ENCODE results near the gene KCND2.
A peak's percentile ranks its signal among the peaks of the same experiment; 100 is the strongest.

The KCND2 gene

DNA sequence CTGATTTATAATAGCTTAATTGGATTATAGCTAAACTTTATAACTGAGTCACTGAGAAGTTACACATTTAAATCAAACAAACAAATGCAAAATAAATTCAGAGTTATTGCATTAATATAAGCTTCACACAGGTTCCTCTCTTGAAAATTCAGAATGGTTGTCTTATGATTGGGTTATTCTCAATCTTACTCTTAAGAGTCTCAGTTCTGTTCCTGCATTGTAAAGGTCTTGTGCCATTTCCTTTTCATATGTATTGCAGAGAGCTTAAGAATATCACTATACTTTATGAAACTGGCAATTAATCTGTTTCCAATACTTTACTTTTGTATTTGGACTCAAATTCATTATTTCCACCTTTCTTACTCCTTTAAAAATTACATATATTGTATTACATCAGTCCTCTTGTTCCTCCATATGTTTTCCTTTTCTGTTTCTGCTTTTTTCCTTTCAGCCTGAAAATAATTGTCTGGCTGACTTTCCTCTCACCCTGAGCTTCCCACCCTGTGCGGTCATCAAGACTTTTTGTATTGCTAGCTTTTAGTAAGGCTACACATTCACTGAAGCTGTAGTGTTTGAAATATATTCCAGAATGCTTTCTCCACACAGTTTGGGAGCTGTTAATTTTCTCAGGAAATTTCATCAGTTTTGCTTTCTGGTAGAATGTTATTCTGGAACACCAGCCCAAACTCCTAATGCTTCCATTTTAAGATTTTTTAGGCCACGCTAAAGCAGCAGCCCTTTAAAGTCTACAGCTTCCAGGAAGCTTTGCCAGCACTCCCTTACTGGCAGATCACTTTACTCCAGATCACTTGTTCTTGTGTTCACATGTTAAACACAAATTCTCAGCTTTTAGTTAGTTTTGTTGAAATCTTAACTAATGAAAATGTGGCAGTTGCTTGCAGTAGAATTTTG is 139.4 kb downstream of the KCND2 start:
- DNase-seq = peak in 1 of 14 donors; percentile 58

GRCh38 chr7:120413164-120413563 is 140.2 kb downstream of the KCND2 start:
- DNase-seq = no peak

DNA sequence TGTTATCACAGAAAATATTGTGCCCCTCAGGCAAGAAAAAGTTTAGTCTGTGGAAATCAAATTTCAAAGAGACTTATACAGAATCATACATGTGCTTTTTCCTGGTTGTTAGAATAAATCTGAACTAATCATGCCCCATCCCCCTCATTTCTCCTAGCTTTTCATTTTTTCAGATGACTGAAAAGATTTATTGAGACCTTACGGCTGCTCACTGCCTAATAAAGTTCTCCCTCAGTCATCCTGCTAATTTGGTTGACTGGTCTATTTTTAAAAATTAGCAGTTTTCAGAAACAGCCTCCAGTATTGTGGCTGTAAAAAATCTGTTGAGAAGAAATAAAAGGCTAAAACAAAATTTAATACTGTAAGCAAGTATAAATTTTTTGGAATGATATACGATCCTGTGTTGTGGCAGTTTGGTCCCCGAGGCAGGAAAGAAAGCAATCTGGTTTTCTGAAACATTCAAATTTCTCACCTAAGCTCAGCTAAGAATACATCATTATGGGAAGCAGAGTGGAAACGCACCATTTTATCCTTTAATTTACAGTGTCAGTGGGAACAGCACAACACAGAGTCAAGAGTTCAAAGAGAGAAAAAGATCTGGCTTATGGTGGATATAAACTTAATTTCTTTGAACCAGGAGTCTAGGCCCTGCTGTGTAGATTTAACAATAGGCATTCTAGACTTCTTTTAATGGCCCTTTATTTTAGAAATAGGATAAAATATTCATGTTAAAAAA is 144.4 kb downstream of the KCND2 start:
- DNase-seq = no peak

DNA sequence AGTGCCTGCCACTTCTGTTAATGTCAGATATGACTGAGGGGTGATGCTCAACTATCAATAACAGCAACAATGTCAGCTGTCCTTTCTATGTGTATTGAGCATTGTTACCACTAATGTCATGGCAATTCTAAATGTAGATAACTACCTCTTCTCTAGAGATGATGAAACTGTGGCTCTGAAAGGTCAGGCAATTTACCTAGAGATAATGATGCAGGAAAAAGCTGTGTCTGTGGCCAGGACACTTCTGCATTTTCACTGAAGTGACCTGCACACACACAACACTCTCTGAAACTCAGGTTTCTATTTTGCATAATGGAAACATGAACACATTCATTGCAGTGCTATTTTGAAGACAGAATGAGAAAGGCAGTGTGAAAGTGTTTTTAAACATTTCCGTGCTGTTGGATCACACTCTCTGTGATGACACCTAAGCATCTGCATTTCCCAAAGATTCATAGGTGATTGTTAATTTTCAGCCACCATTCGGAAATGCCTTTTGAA is 148.2 kb downstream of the KCND2 start:
- no peak for DNase-seq

DNA sequence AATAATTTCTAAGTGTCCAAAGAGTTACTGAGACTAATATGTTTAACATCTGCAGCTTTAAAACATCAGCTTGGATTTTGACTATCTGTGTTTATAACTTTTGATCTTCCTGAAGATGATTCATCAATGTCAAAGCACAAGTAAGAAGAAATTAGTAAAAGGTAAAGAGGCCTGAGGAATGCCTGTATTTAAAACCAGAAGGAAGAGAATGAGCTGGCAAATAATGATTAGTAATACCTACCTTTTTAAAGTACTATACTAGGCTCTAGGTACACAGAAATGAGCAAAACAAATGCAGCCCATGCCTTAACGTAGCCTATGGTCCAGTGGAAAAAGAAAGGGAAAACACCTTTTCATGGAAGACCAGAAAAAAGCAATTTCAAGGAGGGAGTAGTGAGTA is 158.0 kb downstream of the KCND2 start:
- DNase-seq = no peak

GRCh38 chr7:120436487-120437060 is 163.6 kb downstream of the KCND2 start:
- peak in 5 of 14 donors; percentile 3 to 96 (median 9) for DNase-seq

DNA sequence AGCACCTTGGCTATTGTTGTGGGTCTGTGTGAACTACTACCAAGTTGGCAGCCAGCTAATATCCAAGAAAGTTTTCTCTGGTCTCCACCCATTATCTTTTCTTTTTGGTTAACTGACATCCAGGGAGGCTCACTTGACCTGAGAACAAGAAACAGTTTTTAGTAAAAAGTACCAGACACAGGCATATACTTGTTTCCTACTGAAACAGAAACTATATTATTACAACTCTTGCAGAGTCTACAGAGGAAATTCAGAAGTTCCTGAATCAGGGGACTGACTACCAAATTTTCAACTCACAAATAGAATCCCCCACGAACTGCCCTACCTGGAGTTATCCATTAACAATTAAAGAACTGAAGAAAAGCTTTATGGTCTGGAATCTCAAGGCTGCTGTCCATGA is 168.9 kb downstream of the KCND2 start:
- no peak for DNase-seq

GRCh38 chr7:120442838-120443237 is 169.9 kb downstream of the KCND2 start:
- DNase-seq = no peak

DNA sequence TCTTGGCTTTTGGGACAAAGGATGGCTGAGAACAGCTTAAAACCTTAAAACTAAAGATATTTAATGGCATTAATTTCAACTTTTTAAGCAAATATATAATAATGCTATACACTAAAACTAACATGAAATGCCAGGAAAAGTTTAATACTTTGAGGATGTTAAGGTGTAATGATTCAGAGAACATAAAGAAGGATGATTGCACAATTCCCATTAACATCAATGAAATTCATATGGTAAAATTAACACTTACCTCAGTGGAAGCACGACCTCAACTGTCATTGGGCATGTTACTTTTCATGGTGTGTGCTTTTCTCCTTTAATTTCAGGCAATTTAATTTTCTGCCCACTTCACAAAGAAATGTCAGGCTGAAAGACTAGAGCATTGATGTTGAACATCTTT is 171.7 kb downstream of the KCND2 start:
- no peak for DNase-seq

DNA sequence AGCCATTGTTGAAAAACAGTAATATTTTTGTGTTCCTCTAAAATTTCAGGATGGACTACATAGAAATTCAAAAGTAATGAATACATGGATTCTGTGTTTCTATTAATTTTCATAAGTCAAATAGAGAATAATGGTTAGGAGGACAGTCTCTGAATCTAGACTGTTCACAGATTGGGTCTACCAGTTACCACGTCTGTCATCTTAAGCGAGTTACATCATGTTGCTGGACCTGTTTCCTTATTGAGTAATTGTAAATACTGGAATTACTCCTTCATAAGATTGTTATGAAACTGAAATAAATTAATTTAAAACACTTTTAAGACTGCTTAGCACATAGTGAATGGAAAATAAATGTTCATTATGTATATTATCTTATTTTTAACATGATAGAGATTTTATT is 172.3 kb downstream of the KCND2 start:
- no peak for DNase-seq

GRCh38 chr7:120452665-120453064 is 179.7 kb downstream of the KCND2 start:
- no peak for DNase-seq

- DNase-seq = no peak
Observed at GRCh38 chr7:120456699-120457098, 183.7 kb downstream of the KCND2 start.

DNA sequence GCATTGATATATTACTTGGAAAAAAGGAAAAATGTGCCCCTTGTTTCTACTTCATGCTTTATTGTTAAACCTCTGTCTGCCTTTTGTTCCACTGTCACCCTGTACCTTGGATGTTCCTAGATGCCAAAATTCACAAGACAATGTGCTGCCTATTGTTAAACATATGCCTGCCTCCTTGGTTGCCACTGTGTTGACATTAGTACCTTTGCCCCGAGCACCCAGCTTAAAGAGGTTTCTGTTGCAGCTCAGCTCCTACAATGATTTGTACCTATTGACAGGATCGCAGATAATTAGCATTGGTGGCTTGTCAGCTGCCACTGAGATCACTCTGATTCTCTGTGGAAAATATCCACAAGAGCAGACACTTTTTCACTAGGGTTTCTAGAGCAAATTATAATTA is 188.0 kb downstream of the KCND2 start:
- no peak for DNase-seq

DNA sequence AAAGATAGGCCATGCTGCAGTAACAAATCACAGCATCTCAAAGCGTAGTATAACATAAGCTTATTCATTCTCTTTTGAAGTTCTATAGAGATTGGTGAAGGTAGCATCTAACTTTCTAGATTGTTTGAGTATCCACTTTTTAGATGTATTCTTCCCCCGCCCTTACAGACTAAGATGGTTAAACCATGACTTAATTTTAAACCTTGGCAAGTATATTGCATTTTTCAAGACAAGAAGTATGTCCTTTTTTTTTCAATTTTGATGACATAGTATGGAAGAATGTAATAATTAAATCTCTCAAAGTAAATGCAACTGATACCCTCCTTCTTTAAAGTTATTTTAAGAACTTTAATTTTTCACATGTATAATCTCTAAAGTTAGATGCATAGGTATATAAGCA is 190.0 kb downstream of the KCND2 start:
- no peak for DNase-seq

- no peak for DNase-seq
Observed at GRCh38 chr7:120464104-120464503, 191.1 kb downstream of the KCND2 start.

DNA sequence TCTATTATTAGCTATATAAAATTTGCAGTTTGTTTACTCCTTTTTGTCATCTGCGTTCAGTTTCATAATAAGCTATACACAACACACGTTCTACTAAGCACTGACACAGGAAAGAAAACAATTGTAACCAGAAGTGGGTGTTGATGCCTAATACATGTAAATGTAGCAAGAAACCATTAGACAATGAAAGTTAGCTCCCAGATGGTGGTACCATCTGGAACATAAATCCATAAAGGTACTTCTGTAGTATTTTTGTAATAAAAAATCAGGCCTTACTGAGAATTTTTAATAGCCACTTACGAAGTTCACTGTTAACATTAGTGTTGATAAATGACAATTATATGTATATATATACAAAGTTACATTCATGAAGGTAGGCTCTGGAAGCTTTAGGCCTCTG is 194.7 kb downstream of the KCND2 start:
- DNase-seq = peak in 1 of 14 donors; percentile 20

GRCh38 chr7:120468611-120469010 is 195.6 kb downstream of the KCND2 start:
- peak in 1 of 14 donors; percentile 26 for DNase-seq

DNA sequence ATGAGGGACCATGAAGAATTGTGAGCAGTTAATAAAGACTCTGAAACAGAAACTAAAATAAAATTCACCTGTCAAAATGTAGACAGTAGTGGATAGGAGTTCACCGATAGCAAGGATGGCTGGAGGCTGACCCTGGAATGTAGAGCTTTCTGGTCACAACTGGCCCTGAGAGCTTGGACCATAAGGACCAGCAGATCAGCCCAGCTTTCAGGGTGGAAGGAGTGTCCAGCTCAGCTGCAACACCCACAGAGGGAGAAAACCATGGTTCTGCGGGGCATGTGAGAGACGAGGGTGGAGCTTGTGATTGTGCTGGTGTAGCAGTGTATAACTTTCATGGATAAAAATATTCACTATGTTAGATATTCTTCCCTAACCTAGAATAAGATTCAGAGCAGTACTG is 199.9 kb downstream of the KCND2 start:
- no peak for DNase-seq

- DNase-seq = no peak
Observed at GRCh38 chr7:120473352-120473751, 200.4 kb downstream of the KCND2 start.

GRCh38 chr7:120475994-120476393 is 203.0 kb downstream of the KCND2 start:
- DNase-seq = no peak

GRCh38 chr7:120480472-120480871 is 207.5 kb downstream of the KCND2 start:
- no peak for DNase-seq

GRCh38 chr7:120480930-120481329 is 208.0 kb downstream of the KCND2 start:
- no peak for DNase-seq

DNA sequence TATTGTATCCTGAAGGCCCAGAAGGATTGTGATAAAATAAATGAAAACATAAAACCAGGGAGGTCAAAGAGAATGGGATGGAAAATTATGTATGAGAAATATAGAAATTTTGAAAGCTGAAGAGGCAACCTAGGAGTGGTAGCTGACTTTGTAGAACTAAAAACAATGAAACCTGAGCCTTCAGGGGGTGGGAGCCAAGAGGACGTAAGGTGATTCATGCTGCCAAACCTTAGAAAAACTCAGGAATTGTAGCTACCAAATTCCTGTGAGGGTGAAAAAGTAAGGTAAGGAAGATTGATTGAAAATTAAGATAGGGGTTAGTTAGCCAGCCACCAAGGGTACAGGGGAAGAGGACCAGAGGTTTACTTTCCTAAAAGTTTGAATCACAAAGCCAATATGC is 213.2 kb downstream of the KCND2 start:
- no peak for DNase-seq

Data from C1 segment of cervical spinal cord (tissue), 14 donors.